A549 (cell line): Measurements from ENCODE around the gene IFNAR2. TPM values are rescaled to one million over a fixed set of nuclear protein-coding genes. Genes with fewer than 3 reads are reported as not detected.
A peak's percentile ranks its signal among the peaks of the same experiment; 100 is the strongest.

Experiments used
- ATAC-seq, 2 experiments: fragments of 200-7000 bp in 1 of 2; fragments of >200 bp in 1 of 2; cut with Nextera tagmentation in 1 of 2; cut with Tn5 transposase in 1 of 2; 3 replicates each; pipeline versions ENCODE4 v1.8.0 to v1.9.1; 2018 to 2020; ENCODE audit warnings: mild to moderate bottlenecking in 1 of 2, moderate library complexity in 1 of 2
- CTCF ChIA-PET: fragments of 300-600 bp; sonication (Branson Sonifier 250); formaldehyde crosslinking; extraction: SDS; loops from one replicate; lab custom pipeline; 2021; ENCODE audit warnings: antibody characterized with exemption, inconsistent platforms; lab: Yijun Ruan, JAX
- POLR2A ChIA-PET: fragments of 350-600 bp; formaldehyde crosslinking; extraction: SDS; loops from one replicate; lab custom pipeline; 2021; ENCODE audit warnings: antibody characterized with exemption, inconsistent platforms; lab: Yijun Ruan, JAX
- DNase-seq, 2 experiments: peaks; one replicate each; pipeline versions ENCODE4 v3.0.0 to v3.0.0-alpha.2; 2011 to 2016; ENCODE audit warnings: low read depth in 1 of 2, low spot score in 1 of 2
- FAIRE-seq: peaks from 2 replicates; lab custom pipeline; 2011; peaks lifted over from hg19 to GRCh38; lab: Jason Lieb, UNC
- H3K27ac ChIP-seq, 2 experiments: fragments of >200 bp; sonication (Bioruptor Twin); formaldehyde crosslinking; 3 replicates each; pipeline ENCODE4 v1.5.1; 2016 to 2017
- H3K4me1 ChIP-seq: fragments of >200 bp; sonication (Bioruptor Twin); formaldehyde crosslinking; 3 replicates; pipeline ENCODE4 v1.6.1; 2016
- H3K4me2 ChIP-seq: fragments of >200 bp; sonication (Bioruptor Twin); formaldehyde crosslinking; 3 replicates; pipeline ENCODE4 v1.6.1; 2016
- H3K4me3 ChIP-seq: fragments of >200 bp; sonication (Bioruptor Twin); formaldehyde crosslinking; 3 replicates; pipeline ENCODE4 v1.5.1; 2016
- H3K9me3 ChIP-seq: fragments of >200 bp; sonication (Bioruptor Twin); formaldehyde crosslinking; 3 replicates; pipeline ENCODE4 v1.6.1; 2016
- ATOH8 ChIP-seq: fragments of 250-450 bp; sonication (Bioruptor Pico); IDR thresholded peaks from 2 replicates; pipeline ENCODE4 v1.5.0; 2020; ENCODE audit warnings: low read depth, mild to moderate bottlenecking, moderate library complexity
- BCL3 ChIP-seq: fragments of >200 bp; sonication (Bioruptor Twin); formaldehyde crosslinking; IDR thresholded peaks from 3 replicates; pipeline ENCODE4 v1.6.1; 2016
- CHD4 ChIP-seq: fragments of 200-600 bp; sonication (generic); IDR thresholded peaks from 2 replicates; pipeline ENCODE4 v1.6.1; 2016; ENCODE audit warnings: antibody characterized with exemption, mild to moderate bottlenecking, borderline replicate concordance
- ELK1 ChIP-seq: fragments of 150-350 bp; IDR thresholded peaks from 2 replicates; pipeline ENCODE4 v1.6.1; 2014; ENCODE audit warnings: low read depth, mild to moderate bottlenecking, low read length
- EP300 ChIP-seq, 2 experiments: fragments of >200 bp; sonication (Bioruptor Twin); formaldehyde crosslinking; IDR thresholded peaks; 2 replicates in 1 of 2; 3 replicates in 1 of 2; pipeline ENCODE4 v1.6.1; 2016 to 2017
- ESRRA ChIP-seq: fragments of 150-350 bp; IDR thresholded peaks from 2 replicates; pipeline ENCODE4 v1.6.1; 2014; ENCODE audit warnings: mild to moderate bottlenecking, low read length, borderline replicate concordance
- FOSB ChIP-seq: fragments of 250-450 bp; sonication (Bioruptor Pico); IDR thresholded peaks from 2 replicates; pipeline ENCODE4 v1.5.0; 2020; ENCODE audit warnings: mild to moderate bottlenecking, moderate library complexity
- FOXS1 ChIP-seq: fragments of 250-450 bp; sonication (Bioruptor Pico); IDR thresholded peaks from 2 replicates; pipeline ENCODE4 v1.5.0; 2020; ENCODE audit warnings: mild to moderate bottlenecking, moderate library complexity
- HDAC2 ChIP-seq: fragments of 200-600 bp; sonication (generic); IDR thresholded peaks from 2 replicates; pipeline ENCODE4 v1.6.1; 2016
- HES2 ChIP-seq: fragments of >200 bp; sonication (Bioruptor Twin); formaldehyde crosslinking; IDR thresholded peaks from 2 replicates; pipeline ENCODE4 v1.6.1; 2016
- HEYL ChIP-seq: fragments of 250-450 bp; sonication (Bioruptor Pico); IDR thresholded peaks from 2 replicates; pipeline ENCODE4 v1.8.0; 2021; ENCODE audit warnings: mild to moderate bottlenecking, moderate library complexity
- HOXB5 ChIP-seq: fragments of 250-450 bp; sonication (Bioruptor Pico); IDR thresholded peaks from 2 replicates; pipeline ENCODE4 v1.5.0; 2020; ENCODE audit warnings: mild to moderate bottlenecking, moderate library complexity
- JUNB ChIP-seq: fragments of >200 bp; sonication (Bioruptor Twin); formaldehyde crosslinking; IDR thresholded peaks from 2 replicates; pipeline ENCODE4 v1.6.1; 2016
- KDM1A ChIP-seq: fragments of 200-600 bp; sonication (generic); IDR thresholded peaks from 2 replicates; pipeline ENCODE4 v1.6.1; 2016; ENCODE audit warnings: low read depth, mild to moderate bottlenecking
- KDM5A ChIP-seq: fragments of 200-600 bp; sonication (generic); IDR thresholded peaks from 2 replicates; pipeline ENCODE4 v1.6.1; 2016; ENCODE audit warnings: antibody characterized with exemption, mild to moderate bottlenecking
- MAFK ChIP-seq: fragments of 450-650 bp; IDR thresholded peaks from 2 replicates; pipeline ENCODE4 v1.6.1; 2014; ENCODE audit not compliant: partially characterized antibody
- NFE2L2 ChIP-seq: fragments of 150-350 bp; conservative IDR thresholded peaks from 2 replicates; pipeline ENCODE4 v1.6.1; 2014; ENCODE audit warnings: low read length
- NR3C1 ChIP-seq: fragments of >200 bp; sonication (Bioruptor Twin); formaldehyde crosslinking; IDR thresholded peaks from 3 replicates; pipeline ENCODE4 v1.6.1; 2017
- PHF8 ChIP-seq: fragments of 200-600 bp; sonication (generic); IDR thresholded peaks from 2 replicates; pipeline ENCODE4 v1.6.1; 2016; ENCODE audit warnings: low read depth, mild to moderate bottlenecking, antibody characterized with exemption, moderate library complexity, borderline replicate concordance
- POLR2AphosphoS2 ChIP-seq: conservative IDR thresholded peaks from 2 replicates; pipeline ENCODE4 v1.6.1; 2012; ENCODE audit warnings: low read length, improper control_type of control experiment, inconsistent platforms
- RARB ChIP-seq: fragments of 250-450 bp; sonication (Bioruptor Pico); IDR thresholded peaks from 2 replicates; pipeline ENCODE4 v1.8.0; 2021; ENCODE audit warnings: mild to moderate bottlenecking, moderate library complexity
- TFCP2L1 ChIP-seq: fragments of 250-450 bp; sonication (Bioruptor Pico); IDR thresholded peaks from 2 replicates; pipeline ENCODE4 v1.5.0; 2021; ENCODE audit warnings: mild to moderate bottlenecking
- ZC3H11A ChIP-seq: fragments of 450-650 bp; IDR thresholded peaks from 2 replicates; pipeline ENCODE4 v1.6.1; 2014; ENCODE audit warnings: antibody characterized with exemption, mild to moderate bottlenecking
- ZNF302 ChIP-seq: fragments of 250-450 bp; sonication (Bioruptor Pico); IDR thresholded peaks from 2 replicates; pipeline ENCODE4 v1.9.0; 2021; ENCODE audit warnings: inconsistent platforms, mild to moderate bottlenecking, moderate library complexity
- WGBS: methylation state at CpG from one replicate; pipeline ENCODE4 v1.1.6; 2017; ENCODE audit errors: missing lambda C conversion rate; 5-methylcytosine and 5-hydroxymethylcytosine counted together
- polyA plus RNA-seq, 4 experiments: library from polyadenylated mRNA; depleted of rRNA in 3 of 4; stranded (reverse); fragments of >200 nt; fragmentation: RNase III in 1 of 4; extraction: RNeasy Plus Mini Kit Qiagen cat#74134 plus additional on column Dnase treatment in 1 of 4; gene quantifications; 2 replicates in 3 of 4; 3 replicates in 1 of 4; pipeline ENCODE4 v1.2.3, GENCODE V29; 2011 to 2017

The IFNAR2 gene
- polyA plus RNA-seq, 2 of the 4 experiments (the other 2 are of a cell fraction), result 10.1 to 40.5 TPM

GRCh38 chr21:33257094-33257803 lies 27.5 kb downstream of the IFNAR2 start:
- Histone ChIP-seq H3K9me3 (no peaks in the 10 kb centered on the region), H3K27ac (no peak overlapping the region), H3K4me2 (no peak overlapping the region), H3K4me3 (no peak overlapping the region), H3K4me1 (no peaks in the 10 kb centered on the region)
- WGBS, result 99% methylated on average over 18 of the region's 18 CpGs
- FAIRE-seq (no peak), ATAC-seq (no peak), DNase-seq (no peak)
- CTCF ChIA-PET, result no interaction called here
- POLR2A ChIA-PET, result no interaction called here
- peak; percentile 87 for TF ChIP-seq MAFK
- no peak for TF ChIP-seq ESRRA

GRCh38 chr21:33258475-33258874 lies 28.7 kb downstream of the IFNAR2 start:
- Histone ChIP-seq H3K4me2 (no peak overlapping the region), H3K27ac (no peak overlapping the region), H3K4me1 (no peaks in the 10 kb centered on the region)
- DNase-seq (no peak), FAIRE-seq (no peak)
- ChIA-PET POLR2A (no interaction called here), CTCF (no interaction called here)
- no peak for TF ChIP-seq ATOH8 (CRISPR knock-in tag)
- no peak for TF ChIP-seq FOXS1 (CRISPR knock-in tag)
- TF ChIP-seq HEYL, result no peak
- TF ChIP-seq NR3C1, result no peak
- no peak for TF ChIP-seq KDM5A
- no peak for TF ChIP-seq CHD4
- TF ChIP-seq ELK1, result no peak
- no peak for TF ChIP-seq POLR2AphosphoS2
- TF ChIP-seq HOXB5 (CRISPR knock-in tag), result no peak
- no peak for TF ChIP-seq PHF8
- no peak for TF ChIP-seq EP300 (IDR thresholded peaks at IDR 0.05)
- no peak for TF ChIP-seq KDM1A
- TF ChIP-seq, all 56 proteins: peak for 0
- WGBS, result 93% methylated on average over 9 of the region's 9 CpGs
- no peaks in the 10 kb centered on the region for H3K9me3 ChIP-seq
- no peak for ATAC-seq
- no peak overlapping the region for H3K4me3 ChIP-seq

- no peak for FAIRE-seq
- Histone ChIP-seq H3K9me3 (no peaks in the 10 kb centered on the region), H3K27ac (no peak overlapping the region), H3K4me1 (no peaks in the 10 kb centered on the region), H3K4me3 (no peak overlapping the region), H3K4me2 (no peak overlapping the region)
- DNase-seq, result no peak
- TF ChIP-seq EP300 (IDR thresholded peaks at IDR 0.05), result no peak
- no peak for TF ChIP-seq ZNF302 (CRISPR knock-in tag)
- no peak for TF ChIP-seq JUNB
- no peak for TF ChIP-seq ZC3H11A
- no peak for TF ChIP-seq FOSB (CRISPR knock-in tag)
- no peak for TF ChIP-seq RARB (CRISPR knock-in tag)
- TF ChIP-seq NR3C1, result no peak
- no peak for TF ChIP-seq TFCP2L1
- 85% methylated on average over 2 of the region's 2 CpGs for WGBS
- ChIA-PET POLR2A (no interaction called here), CTCF (no interaction called here)
- ATAC-seq, result no peak
These were observed 29.7 kb downstream of the IFNAR2 start for GRCh38 chr21:33259428-33259827.

- no peak for FAIRE-seq
- no peak for DNase-seq
- TF ChIP-seq HDAC2, result no peak
- no peak for TF ChIP-seq ATOH8 (CRISPR knock-in tag)
- TF ChIP-seq EP300 (IDR thresholded peaks at IDR 0.05), result no peak
- no peak for TF ChIP-seq RARB (CRISPR knock-in tag)
- no peak for TF ChIP-seq NFE2L2
- TF ChIP-seq BCL3, result no peak
- TF ChIP-seq HES2, result no peak
- TF ChIP-seq, all 56 proteins: peak for 0
These were observed 30.3 kb downstream of the IFNAR2 start for GRCh38 chr21:33259995-33260394.

More at GRCh38 chr21:33259995-33260394, 30.3 kb downstream of the IFNAR2 start:
- no peak overlapping the region for H3K4me3 ChIP-seq
- ATAC-seq, result no peak
- 88% methylated on average over 7 of the region's 7 CpGs for WGBS
- no peaks in the 10 kb centered on the region for H3K4me1 ChIP-seq
- no peaks in the 10 kb centered on the region for H3K9me3 ChIP-seq
- no peak overlapping the region for H3K27ac ChIP-seq
- no peak overlapping the region for H3K4me2 ChIP-seq
- ChIA-PET POLR2A (no interaction called here), CTCF (no interaction called here)
